HG03280 (cell line): ENCODE results near the gene PPM1B.
"Not testable (repeated sequence)": the region's sequence is repeated elsewhere in the genome, so short reads cannot be mapped to it uniquely, and the experiment has no call there.

Source experiments
- ATAC-seq: cut with Tn5 transposase; IDR thresholded peaks from one replicate; pipeline ENCODE4 v1.9.1; 2021; ENCODE audit warnings: mild to moderate bottlenecking, moderate library complexity; ENCODE audit not compliant: unreplicated experiment

Gene PPM1B

DNA sequence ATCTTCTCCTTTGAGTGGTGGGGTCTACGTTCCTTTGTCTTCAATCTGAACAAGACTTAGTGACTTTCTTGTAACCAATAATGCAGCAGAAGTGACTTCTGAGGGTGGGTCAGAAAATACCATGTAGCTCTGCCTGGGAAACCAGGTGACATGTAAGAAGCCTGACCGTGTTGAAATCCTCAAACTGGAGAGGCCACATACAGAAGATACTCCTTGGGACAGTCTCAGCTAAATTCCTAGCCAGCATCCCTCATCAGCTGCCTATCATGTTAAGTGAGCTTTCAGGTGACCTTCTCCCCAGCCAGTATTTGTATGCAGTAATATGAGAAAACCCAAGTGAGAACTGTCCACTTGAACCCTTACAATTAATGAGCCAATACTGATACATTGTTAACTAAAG is 27.0 kb downstream of the PPM1B start:
- ATAC-seq: no peak

DNA sequence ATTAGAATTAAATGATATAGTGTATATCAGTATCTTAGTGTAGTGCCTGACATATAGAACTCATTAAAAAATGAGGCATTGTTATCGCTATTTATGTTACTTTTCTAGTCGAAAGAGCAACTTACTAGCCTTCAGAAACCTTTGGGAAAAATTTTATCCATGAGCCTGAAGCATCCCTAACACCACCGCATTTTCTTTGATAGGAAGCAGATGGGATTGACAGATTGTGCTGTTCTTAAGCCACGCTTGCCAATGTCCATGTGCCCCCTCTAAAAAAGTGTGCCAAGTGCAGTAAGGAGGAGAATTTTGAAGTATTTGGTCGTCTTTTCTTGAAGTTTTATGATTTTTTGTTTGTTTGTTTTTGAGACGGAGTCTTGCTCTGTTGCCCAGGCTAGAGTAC is 29.1 kb downstream of the PPM1B start:
- no peak for ATAC-seq

- ATAC-seq: no peak
Observed at GRCh38 chr2:44200011-44200410, 31.3 kb downstream of the PPM1B start.

DNA sequence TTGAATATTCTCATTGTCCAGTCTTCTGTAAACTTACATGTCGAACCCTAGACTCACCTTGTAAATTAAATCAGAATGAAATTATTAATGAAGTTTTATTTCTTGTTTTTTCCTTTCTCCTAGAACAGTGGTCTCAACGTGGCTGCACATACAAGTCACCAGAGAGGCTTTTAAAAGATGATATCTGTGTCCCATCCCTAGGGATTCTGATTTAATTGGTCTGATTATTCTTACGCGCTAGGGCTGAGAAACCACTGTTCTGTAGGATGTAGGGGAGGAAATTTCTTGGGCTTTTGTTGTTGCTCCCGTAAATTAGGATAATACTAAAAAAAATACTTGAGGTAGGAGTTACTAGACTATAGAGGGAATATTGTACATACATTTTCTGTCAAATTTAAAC is 32.1 kb downstream of the PPM1B start:
- ATAC-seq: no peak

DNA sequence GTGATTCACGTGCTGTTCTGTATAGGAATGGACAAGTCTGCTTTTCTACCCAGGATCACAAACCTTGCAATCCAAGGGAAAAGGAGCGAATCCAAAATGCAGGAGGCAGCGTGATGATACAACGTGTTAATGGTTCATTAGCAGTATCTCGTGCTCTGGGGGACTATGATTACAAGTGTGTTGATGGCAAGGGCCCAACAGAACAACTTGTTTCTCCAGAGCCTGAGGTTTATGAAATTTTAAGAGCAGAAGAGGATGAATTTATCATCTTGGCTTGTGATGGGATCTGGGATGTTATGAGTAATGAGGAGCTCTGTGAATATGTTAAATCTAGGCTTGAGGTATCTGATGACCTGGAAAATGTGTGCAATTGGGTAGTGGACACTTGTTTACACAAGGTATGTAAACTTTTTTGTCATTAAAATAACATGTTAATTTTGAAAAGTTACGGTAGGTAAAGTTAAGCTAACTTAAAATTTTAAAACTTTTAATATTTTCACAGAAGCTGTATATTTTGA is 33.0 kb downstream of the PPM1B start:
- ATAC-seq: no peak

- no peak for ATAC-seq
Observed at GRCh38 chr2:44203542-44203941, 34.9 kb downstream of the PPM1B start.

DNA sequence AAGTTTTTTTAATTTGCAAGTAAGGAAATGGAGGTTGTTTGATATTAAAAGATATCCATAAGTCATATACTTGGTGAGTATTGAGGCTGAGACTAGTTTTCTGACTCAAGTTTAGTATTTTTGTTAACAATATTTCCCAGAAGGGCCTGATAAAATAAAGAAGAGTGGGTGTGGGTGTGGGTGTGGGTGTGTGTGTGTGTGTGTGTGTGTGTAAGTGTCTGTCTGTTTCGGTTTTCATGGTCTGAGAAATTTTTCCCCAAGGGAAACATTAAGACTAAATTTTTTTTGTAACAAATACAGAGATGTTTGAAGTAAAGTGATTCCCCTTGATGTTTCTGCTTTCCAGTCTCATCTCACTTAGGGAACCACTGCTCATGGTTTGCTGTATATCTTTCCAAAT is 36.5 kb downstream of the PPM1B start:
- ATAC-seq: no peak

DNA sequence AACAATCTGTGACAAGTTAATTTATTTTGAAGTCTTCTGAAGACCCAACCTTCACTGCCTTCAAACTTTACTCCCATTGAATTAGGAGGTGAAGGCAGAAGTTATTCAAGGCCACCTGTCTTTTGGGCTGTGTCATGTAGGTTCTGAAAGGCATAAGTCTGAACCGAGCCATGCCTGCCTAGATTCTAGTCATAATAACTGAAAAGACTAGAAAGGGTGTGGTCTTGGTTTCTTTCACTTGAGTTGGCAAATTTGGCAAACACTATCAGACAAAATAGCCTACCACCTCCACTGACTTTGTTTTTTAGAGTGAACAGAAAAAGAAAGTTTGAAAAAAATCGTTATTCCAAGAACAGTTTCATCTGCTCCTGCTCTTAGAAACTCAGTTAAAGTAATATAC is 38.4 kb downstream of the PPM1B start:
- ATAC-seq: no peak

DNA sequence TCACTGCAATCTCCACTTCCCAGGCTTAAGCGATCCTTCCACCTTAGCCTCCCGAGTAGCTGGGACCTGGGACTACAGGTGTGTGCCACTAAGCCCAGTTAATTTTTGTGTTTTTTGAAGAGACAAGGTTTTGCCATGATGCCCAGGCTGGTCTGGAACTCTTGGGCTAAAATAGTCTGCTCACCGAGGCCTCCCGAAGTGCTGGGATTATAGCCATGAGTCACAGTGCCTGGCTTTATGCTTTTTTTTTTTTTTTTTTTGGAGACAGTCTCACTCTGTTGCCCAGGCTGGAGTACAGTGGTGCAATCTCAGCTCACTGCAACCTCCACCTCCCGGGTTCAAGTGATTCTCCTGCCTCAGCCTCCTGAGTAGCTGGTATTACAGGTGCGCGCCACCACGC is 39.0 kb downstream of the PPM1B start:
- not testable (repeated sequence) for ATAC-seq

- no peak for ATAC-seq
Observed at GRCh38 chr2:44210362-44210761, 41.7 kb downstream of the PPM1B start.

GRCh38 chr2:44211183-44211582 is 42.5 kb downstream of the PPM1B start:
- no peak for ATAC-seq

- no peak for ATAC-seq
Observed at GRCh38 chr2:44212302-44212701, 43.6 kb downstream of the PPM1B start.

GRCh38 chr2:44215827-44216226 is 47.2 kb downstream of the PPM1B start:
- ATAC-seq: no peak

GRCh38 chr2:44218771-44219170 is 50.1 kb downstream of the PPM1B start:
- ATAC-seq: no peak

GRCh38 chr2:44226753-44227152 is 58.1 kb downstream of the PPM1B start:
- ATAC-seq: no peak

DNA sequence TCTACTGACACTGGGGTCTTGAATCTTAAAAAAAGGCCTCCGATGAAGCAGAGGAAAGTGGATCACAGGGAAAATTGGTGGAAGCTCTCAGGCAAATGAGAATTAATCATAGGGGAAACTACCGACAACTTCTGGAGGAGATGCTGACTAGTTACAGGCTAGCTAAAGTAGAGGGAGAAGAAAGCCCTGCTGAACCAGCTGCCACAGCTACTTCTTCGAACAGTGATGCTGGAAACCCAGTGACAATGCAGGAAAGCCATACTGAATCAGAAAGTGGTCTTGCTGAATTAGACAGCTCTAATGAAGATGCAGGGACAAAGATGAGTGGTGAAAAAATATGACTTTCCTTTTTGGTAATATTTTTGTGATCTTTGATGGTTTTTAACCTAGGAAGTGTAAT is 61.7 kb downstream of the PPM1B start:
- no peak for ATAC-seq

GRCh38 chr2:44233450-44234128 is 64.9 kb downstream of the PPM1B start:
- ATAC-seq: no peak

- no peak for ATAC-seq
Observed at GRCh38 chr2:44237221-44237620, 68.5 kb downstream of the PPM1B start.

DNA sequence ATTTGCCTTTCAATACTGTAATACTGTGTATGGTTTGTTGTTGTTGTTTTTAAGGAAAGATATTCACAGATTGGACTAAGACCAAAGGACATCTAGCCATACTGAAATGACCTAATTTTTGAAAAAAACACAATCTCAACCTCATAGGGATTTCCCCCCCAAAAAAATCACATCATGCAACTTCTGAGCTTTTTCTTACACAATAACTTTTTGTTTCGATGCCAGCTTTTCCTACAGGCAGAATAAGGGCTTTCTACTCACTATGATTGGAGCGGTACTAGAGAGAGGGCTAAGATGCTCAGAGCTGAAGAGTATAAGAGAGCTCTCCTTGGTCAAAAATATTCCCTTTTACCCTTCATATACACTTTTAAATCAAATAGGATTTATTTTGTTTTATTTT is 74.2 kb downstream of the PPM1B start:
- no peak for ATAC-seq

- ATAC-seq: no peak
Observed at GRCh38 chr2:44244135-44244871, 75.6 kb downstream of the PPM1B start.

- no peak for ATAC-seq
Observed at GRCh38 chr2:44245083-44245861, 76.6 kb downstream of the PPM1B start.

- no peak for ATAC-seq
Observed at GRCh38 chr2:44246436-44246835, 77.8 kb downstream of the PPM1B start.
